Naive B cell (primary cell): Measurements from ENCODE around the gene XRCC4. TPM values are rescaled to one million over a fixed set of nuclear protein-coding genes. Genes with fewer than 3 reads are reported as not detected.
"Not testable (repeated sequence)": the region's sequence is repeated elsewhere in the genome, so short reads cannot be mapped to it uniquely, and the experiment has no call there.

Experiments used
- ATAC-seq, 2 donors: fragments of 150-1000 bp; cut with Tn5 transposase; 2 replicates each; pipeline ENCODE4 v1.10.0; 2021; ENCODE audit warnings: low read depth in 2 of 2, mild to moderate bottlenecking in 2 of 2, moderate library complexity in 2 of 2
- DNase-seq: peaks from one replicate; pipeline ENCODE4 v3.0.0; 2022
- H3K27ac Mint-ChIP-seq, 6 donors: one replicate each; pipeline ENCODE4 v1.8.0; 2020 to 2022; ENCODE audit warnings: mild to moderate bottlenecking in 6 of 6, mixed read lengths in 6 of 6, moderate library complexity in 5 of 6, inconsistent platforms in 2 of 6
- H3K27me3 Mint-ChIP-seq, 3 donors: one replicate each; pipeline ENCODE4 v1.8.0; 2021 to 2022; ENCODE audit warnings: mixed read lengths in 3 of 3, mild to moderate bottlenecking in 1 of 3
- H3K36me3 Mint-ChIP-seq, 2 donors: one replicate each; pipeline ENCODE4 v1.8.0; 2020 to 2022; ENCODE audit warnings: mixed read lengths in 2 of 2, inconsistent platforms in 1 of 2, mild to moderate bottlenecking in 1 of 2
- H3K4me1 Mint-ChIP-seq, 3 donors: one replicate each; pipeline ENCODE4 v1.8.0; 2020 to 2022; ENCODE audit warnings: mixed read lengths in 3 of 3, inconsistent platforms in 1 of 3, mild to moderate bottlenecking in 1 of 3, moderate library complexity in 1 of 3
- H3K4me3 Mint-ChIP-seq, 8 donors: one replicate each; pipeline ENCODE4 v1.8.0; 2020 to 2022; ENCODE audit warnings: mild to moderate bottlenecking in 8 of 8, mixed read lengths in 8 of 8, moderate library complexity in 8 of 8, inconsistent platforms in 2 of 8
- H3K9me3 Mint-ChIP-seq, 7 donors: one replicate each; pipeline ENCODE4 v1.8.0; 2020 to 2022; ENCODE audit warnings: mixed read lengths in 7 of 7, mild to moderate bottlenecking in 5 of 7, inconsistent platforms in 2 of 7, moderate library complexity in 1 of 7
- polyA plus RNA-seq, 6 donors: library from polyadenylated mRNA; unstranded; fragments of 300-500 nt; fragmentation: Illumina TruSeq; gene quantifications; one replicate each; pipeline ENCODE4 v1.2.3, GENCODE V29; 2021; ENCODE audit warnings: low read depth in 6 of 6

Gene XRCC4
- polyA plus RNA-seq, 6 donors from 2014 or later: 7.8 to 9.9 (median 9.3) TPM

DNA sequence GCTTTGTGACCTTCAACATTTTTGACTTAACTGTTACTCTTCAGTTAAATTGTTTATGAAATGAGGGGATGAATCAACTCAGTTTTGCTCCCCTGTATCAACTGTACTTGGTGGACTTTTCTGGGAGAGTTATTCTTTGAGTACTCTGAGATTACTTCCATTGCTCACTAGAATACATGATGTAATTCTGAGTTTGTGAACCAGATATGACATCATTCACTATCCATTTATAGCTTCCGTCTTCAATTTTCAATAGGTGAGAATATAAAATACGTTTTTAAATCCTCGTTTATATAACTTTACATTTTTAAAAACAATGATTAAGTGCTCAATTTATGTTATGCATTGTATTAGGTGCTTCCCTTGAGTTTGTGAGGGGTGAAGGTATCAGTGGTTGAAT lies 71.0 kb downstream of the XRCC4 start:
- Mint-ChIP-seq H3K4me1 (no peaks in the 10 kb centered on the region), H3K27me3 (no peaks in the 10 kb centered on the region), H3K9me3 (peaks cover 0 to 6% (median 2%) of the 10 kb centered on the region in 7 donors), H3K4me3 (no peak overlapping the region), H3K27ac (no peak overlapping the region), H3K36me3 (peaks cover 0 to 6% of the 10 kb centered on the region in 2 donors)
- ATAC-seq (no peak), DNase-seq (no peak)

DNA sequence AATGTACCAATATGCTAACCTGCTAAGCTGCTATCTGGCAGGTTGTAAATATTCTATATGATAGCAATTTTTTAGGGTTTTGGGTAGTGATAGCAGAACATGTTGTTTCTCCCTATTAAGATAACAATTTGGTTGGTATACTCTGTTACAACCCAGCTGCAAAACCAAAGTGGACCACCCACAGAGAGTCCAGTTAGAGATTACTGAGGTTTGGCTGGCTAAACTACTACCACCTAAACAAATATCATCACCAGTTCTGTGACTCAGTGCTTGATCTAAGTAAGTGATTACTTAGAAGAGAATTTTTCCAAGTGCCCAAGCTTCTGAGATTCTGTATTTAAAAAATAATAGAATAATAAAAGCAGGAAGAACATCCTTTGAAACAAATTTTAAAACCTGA lies 72.3 kb downstream of the XRCC4 start:
- H3K4me1 Mint-ChIP-seq: no peaks in the 10 kb centered on the region
- H3K27ac Mint-ChIP-seq: no peak overlapping the region
- no peaks in the 10 kb centered on the region for H3K36me3 Mint-ChIP-seq
- H3K27me3 Mint-ChIP-seq: no peaks in the 10 kb centered on the region
- DNase-seq: no peak
- ATAC-seq: no peak
- H3K9me3 Mint-ChIP-seq: peaks cover 0 to 2% (median 0%) of the 10 kb centered on the region in 7 donors
- H3K4me3 Mint-ChIP-seq: no peak overlapping the region

GRCh38 chr5:83151821-83152220 lies 74.5 kb downstream of the XRCC4 start:
- no peak overlapping the region for H3K27ac Mint-ChIP-seq
- H3K27me3 Mint-ChIP-seq: no peaks in the 10 kb centered on the region
- no peaks in the 10 kb centered on the region for H3K4me1 Mint-ChIP-seq
- DNase-seq (no peak), ATAC-seq (no peak)
- H3K4me3 Mint-ChIP-seq: no peak overlapping the region
- peaks cover 0 to 2% (median 0%) of the 10 kb centered on the region in 7 donors for H3K9me3 Mint-ChIP-seq
- H3K36me3 Mint-ChIP-seq: no peaks in the 10 kb centered on the region

- H3K4me1 Mint-ChIP-seq, H3K36me3 Mint-ChIP-seq, H3K9me3 Mint-ChIP-seq, H3K4me3 Mint-ChIP-seq, ATAC-seq, H3K27ac Mint-ChIP-seq, H3K27me3 Mint-ChIP-seq, DNase-seq: not testable (repeated sequence)
Measured at GRCh38 chr5:83152996-83153395, 75.6 kb downstream of the XRCC4 start.

GRCh38 chr5:83156001-83156400 lies 78.7 kb downstream of the XRCC4 start:
- Mint-ChIP-seq H3K9me3 (no peaks in the 10 kb centered on the region), H3K27ac (peak overlapping the region in 1 of 6 donors; percentile 84), H3K4me1 (no peaks in the 10 kb centered on the region), H3K36me3 (peaks cover 0 to 7% of the 10 kb centered on the region in 2 donors), H3K4me3 (no peak overlapping the region), H3K27me3 (no peaks in the 10 kb centered on the region)
- DNase-seq (no peak), ATAC-seq (no peak)

DNA sequence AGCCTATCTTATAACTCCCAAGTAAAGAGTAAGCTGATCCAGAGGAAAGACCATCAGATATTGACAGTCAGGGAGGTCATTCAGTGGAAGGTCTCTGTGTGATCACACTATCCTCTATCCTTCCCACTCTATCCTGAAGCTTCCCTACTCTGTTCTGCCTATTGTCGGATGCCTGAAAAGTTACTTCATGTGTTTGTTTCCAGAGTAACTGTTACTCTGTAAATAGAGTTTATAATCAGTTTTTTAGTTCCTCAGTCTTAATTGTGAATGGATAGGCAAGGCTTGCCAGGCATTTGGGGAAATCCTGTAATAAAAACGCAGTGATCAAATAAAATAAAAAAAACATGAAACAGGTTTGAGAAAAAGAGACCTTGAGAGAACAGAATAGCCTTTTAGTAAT lies 79.8 kb downstream of the XRCC4 start:
- Mint-ChIP-seq H3K27ac (no peak overlapping the region), H3K9me3 (no peaks in the 10 kb centered on the region), H3K4me1 (no peaks in the 10 kb centered on the region), H3K36me3 (peaks cover 0 to 7% of the 10 kb centered on the region in 2 donors), H3K27me3 (no peaks in the 10 kb centered on the region), H3K4me3 (no peak overlapping the region)
- ATAC-seq: no peak
- DNase-seq: no peak

DNA sequence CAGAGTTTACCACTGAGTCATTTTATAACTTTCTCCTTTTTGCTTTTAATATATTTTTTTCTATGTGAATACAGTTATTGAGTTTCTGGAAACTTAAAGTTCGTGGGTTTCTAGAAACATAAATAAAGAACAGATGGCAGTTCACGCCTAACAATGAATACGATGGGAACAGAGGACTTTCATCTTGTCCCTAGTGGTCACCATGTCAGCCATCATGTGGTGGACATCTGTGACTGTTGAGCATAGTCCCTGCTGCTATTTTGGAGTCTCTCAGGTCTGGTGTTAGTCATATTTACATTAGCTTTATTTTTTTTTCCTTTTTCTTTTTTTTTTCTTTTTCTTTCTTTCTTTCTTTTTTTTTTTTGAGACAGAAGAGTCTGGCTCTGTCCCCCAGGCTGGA lies 85.3 kb downstream of the XRCC4 start:
- H3K27me3 Mint-ChIP-seq: no peaks in the 10 kb centered on the region
- no peak overlapping the region for H3K27ac Mint-ChIP-seq
- no peak overlapping the region for H3K4me3 Mint-ChIP-seq
- DNase-seq (no peak), ATAC-seq (no peak)
- no peaks in the 10 kb centered on the region for H3K9me3 Mint-ChIP-seq
- H3K4me1 Mint-ChIP-seq: no peaks in the 10 kb centered on the region
- H3K36me3 Mint-ChIP-seq: peaks cover 6 to 12% of the 10 kb centered on the region in 2 donors

DNA sequence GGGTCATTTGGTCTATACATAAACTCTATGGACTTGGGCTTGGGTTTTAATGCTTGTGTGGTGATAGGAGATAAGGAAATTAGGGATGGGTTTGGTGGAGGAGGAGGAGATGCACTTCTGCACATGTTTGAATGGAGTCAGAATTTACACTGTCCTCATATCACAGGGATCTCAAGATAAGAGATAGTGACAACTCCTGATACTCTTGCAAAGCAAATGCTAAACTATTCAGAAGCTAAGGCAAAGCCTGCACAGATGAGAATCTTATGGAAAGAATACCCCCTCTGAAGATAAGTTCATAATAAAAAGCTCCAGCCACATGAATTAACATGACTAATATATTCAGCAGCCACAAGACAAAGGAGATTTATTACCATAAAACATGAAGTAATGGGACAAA lies 90.2 kb downstream of the XRCC4 start:
- ATAC-seq (no peak), DNase-seq (no peak)
- no peak overlapping the region for H3K4me3 Mint-ChIP-seq
- peaks cover 6 to 8% of the 10 kb centered on the region in 2 donors for H3K36me3 Mint-ChIP-seq
- H3K27me3 Mint-ChIP-seq: no peaks in the 10 kb centered on the region
- H3K4me1 Mint-ChIP-seq: no peaks in the 10 kb centered on the region
- no peak overlapping the region for H3K27ac Mint-ChIP-seq
- no peaks in the 10 kb centered on the region for H3K9me3 Mint-ChIP-seq

DNA sequence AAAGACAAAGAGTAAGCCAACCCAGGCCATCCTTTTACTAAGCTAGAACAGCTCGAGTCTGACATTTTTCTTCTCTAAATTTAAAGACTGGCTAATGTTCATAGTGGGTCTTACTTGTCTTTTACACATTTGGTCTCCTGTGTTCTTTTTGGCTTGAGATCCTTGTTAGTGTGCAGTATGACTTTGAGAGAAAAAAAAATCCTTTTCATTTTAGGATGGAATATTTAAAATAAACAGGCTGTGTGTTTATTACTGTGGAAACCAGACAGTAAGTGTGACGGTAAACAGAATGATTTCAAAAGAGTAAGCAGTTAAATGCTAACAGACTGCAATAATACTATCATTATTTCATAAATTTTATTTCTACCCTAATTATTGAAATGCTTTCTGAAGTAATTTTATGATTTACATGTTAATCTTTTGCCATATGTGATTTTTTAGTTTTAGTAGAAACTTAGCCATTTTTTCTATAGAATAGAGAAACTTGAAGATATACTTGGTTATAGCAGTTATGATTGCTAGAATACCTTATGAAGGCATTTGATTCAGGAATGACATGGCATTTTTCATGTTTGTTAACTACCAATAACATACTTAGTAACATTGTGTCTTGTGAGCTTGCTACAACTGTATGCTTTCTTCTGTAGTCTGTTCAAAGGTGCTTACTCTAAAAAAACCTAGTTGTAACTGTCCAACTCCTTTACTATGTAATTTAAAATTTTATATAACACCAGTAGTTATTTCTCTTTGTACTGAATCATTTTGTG lies 92.4 kb downstream of the XRCC4 start:
- H3K4me1 Mint-ChIP-seq: no peaks in the 10 kb centered on the region
- peaks cover 6 to 8% of the 10 kb centered on the region in 2 donors for H3K36me3 Mint-ChIP-seq
- H3K9me3 Mint-ChIP-seq: no peaks in the 10 kb centered on the region
- no peaks in the 10 kb centered on the region for H3K27me3 Mint-ChIP-seq
- ATAC-seq: no peak
- H3K4me3 Mint-ChIP-seq: no peak overlapping the region
- H3K27ac Mint-ChIP-seq: no peak overlapping the region
- DNase-seq: no peak

GRCh38 chr5:83172011-83172410 lies 94.7 kb downstream of the XRCC4 start:
- no peak for DNase-seq
- Mint-ChIP-seq H3K4me3 (no peak overlapping the region), H3K4me1 (no peaks in the 10 kb centered on the region), H3K9me3 (no peaks in the 10 kb centered on the region), H3K36me3 (peaks cover 6 to 7% of the 10 kb centered on the region in 2 donors), H3K27ac (no peak overlapping the region), H3K27me3 (no peaks in the 10 kb centered on the region)
- no peak for ATAC-seq

GRCh38 chr5:83172655-83173054 lies 95.3 kb downstream of the XRCC4 start:
- Mint-ChIP-seq H3K27ac (peak overlapping the region in 1 of 6 donors; percentile 18), H3K27me3 (no peaks in the 10 kb centered on the region), H3K9me3 (no peaks in the 10 kb centered on the region), H3K4me3 (no peak overlapping the region), H3K36me3 (peaks cover under 1% of the 10 kb centered on the region in 2 donors), H3K4me1 (no peaks in the 10 kb centered on the region)
- ATAC-seq (no peak), DNase-seq (no peak)

DNA sequence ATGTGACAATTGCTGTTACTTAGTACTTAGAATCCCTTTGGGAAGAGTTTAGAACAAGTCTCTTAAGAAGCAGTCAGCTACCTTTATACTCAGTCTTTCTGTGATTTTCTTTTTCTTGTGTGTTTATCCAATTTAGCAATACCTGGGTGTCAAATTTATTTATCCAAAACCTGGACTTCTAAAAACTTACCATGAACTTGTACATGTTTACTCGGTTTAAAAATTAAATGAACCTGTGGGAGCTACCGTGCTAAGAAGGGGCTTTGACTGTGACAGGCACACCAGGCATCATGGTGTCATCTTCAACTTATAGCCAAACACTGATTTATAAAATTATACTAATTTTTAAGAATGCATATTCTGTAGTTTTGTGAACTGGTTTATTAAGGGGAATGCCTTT lies 96.5 kb downstream of the XRCC4 start:
- DNase-seq (no peak), ATAC-seq (no peak)
- no peaks in the 10 kb centered on the region for H3K4me1 Mint-ChIP-seq
- no peaks in the 10 kb centered on the region for H3K36me3 Mint-ChIP-seq
- no peak overlapping the region for H3K4me3 Mint-ChIP-seq
- H3K27me3 Mint-ChIP-seq: no peaks in the 10 kb centered on the region
- no peaks in the 10 kb centered on the region for H3K9me3 Mint-ChIP-seq
- H3K27ac Mint-ChIP-seq: no peak overlapping the region

- no peak for ATAC-seq
- Mint-ChIP-seq H3K27ac (no peak overlapping the region), H3K4me3 (no peak overlapping the region), H3K27me3 (no peaks in the 10 kb centered on the region), H3K36me3 (no peaks in the 10 kb centered on the region), H3K9me3 (no peaks in the 10 kb centered on the region), H3K4me1 (no peaks in the 10 kb centered on the region)
- DNase-seq: no peak
Measured at GRCh38 chr5:83177803-83178202, 100.5 kb downstream of the XRCC4 start.

GRCh38 chr5:83179966-83180365 lies 102.6 kb downstream of the XRCC4 start:
- Mint-ChIP-seq H3K9me3 (peaks cover 0 to 3% (median 0%) of the 10 kb centered on the region in 7 donors), H3K27ac (no peak overlapping the region), H3K27me3 (no peaks in the 10 kb centered on the region), H3K36me3 (peaks cover 0 to 2% of the 10 kb centered on the region in 2 donors), H3K4me1 (no peaks in the 10 kb centered on the region), H3K4me3 (no peak overlapping the region)
- ATAC-seq (no peak), DNase-seq (no peak)

DNA sequence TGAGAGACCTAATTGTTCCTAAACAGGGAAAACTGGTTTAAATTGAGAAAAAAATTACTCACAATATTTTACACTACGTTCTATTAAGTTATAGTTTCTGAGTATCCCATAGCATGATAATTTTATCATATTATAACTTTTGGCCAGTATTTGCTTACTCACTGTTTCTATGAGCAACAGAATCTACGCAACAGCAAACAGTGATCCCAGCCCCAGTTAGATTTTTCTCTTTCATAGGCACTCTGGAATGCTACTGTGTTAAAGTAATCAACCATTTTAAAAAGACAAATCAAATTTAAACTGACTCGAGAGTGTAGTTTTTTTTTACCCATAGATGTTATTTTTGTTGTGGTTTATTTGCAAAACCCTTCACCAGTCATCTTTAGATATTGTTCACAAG lies 107.2 kb downstream of the XRCC4 start:
- Mint-ChIP-seq H3K9me3 (peaks cover 0 to 13% (median 2%) of the 10 kb centered on the region in 7 donors), H3K36me3 (peaks cover 0 to 10% of the 10 kb centered on the region in 2 donors), H3K4me3 (no peak overlapping the region), H3K4me1 (no peaks in the 10 kb centered on the region), H3K27ac (no peak overlapping the region), H3K27me3 (no peaks in the 10 kb centered on the region)
- no peak for ATAC-seq
- no peak for DNase-seq
